Keratinocyte (primary cell): ENCODE results near the gene HERC4.

Experiments used
- CTCF ChIP-seq, 3 experiments: IDR thresholded peaks in 1 of 3; conservative IDR thresholded peaks in 1 of 3; optimal IDR thresholded peaks in 1 of 3; 2 replicates in 2 of 3; 3 replicates in 1 of 3; pipeline versions ENCODE3 to v1.5.1; 2011; ENCODE audit warnings: low read length in 3 of 3, mild to moderate bottlenecking in 3 of 3, moderate library complexity in 2 of 3, control low read depth in 1 of 3, inconsistent platforms in 1 of 3; ENCODE audit not compliant: insufficient read depth in 2 of 3; ENCODE audit errors: extremely low read depth in 1 of 3
- EZH2 ChIP-seq: IDR thresholded peaks from one replicate; pipeline ENCODE4 v1.6.1; 2012; ENCODE audit warnings: inconsistent platforms, mild to moderate bottlenecking, low read length, moderate library complexity

DNA sequence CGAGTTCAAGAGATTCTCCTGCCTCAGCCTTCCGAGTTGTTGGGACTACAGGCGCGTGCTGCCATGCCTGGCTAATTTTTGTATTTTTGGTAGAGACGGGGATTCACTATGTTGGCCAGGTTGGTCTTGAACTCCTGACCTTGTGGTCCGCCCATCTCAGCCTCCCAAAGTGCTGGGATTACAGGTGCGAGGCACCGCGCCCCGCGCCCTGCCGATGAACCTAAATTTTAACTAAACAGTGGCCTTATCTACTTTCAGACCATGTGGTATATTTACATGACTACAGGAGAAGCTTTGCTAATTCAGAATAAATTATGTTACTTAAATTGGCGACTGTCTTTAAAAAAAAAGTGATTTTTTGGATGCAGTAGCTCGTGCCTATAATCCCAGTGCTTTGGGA is 181.4 kb downstream of the HERC4 start:
- TF ChIP-seq CTCF (optimal IDR thresholded peaks at IDR 0.05 in 1 of 3, IDR thresholded peaks at IDR 0.05 in 1 of 3, conservative IDR thresholded peaks at IDR 0.05 in 1 of 3; ENCODE audit: extremely low read depth in 1 of 3, insufficient read depth in 2 of 3, low read length in 3 of 3) (no peak), EZH2 (no peak)
